Measurements from ENCODE around the gene ADAMTS1. TPM values are rescaled to one million over a fixed set of nuclear protein-coding genes. Genes with fewer than 3 reads are reported as not detected.

The ADAMTS1 gene
- total RNA-seq, 1 donor from 2014 or later = 59.3 TPM

GRCh38 chr21:26795412-26795805 lies 49.8 kb downstream of the ADAMTS1 start:
- intact Hi-C loops (cut with DNase I) = no loop called here
- no peak for TF ChIP-seq CTCF (IDR thresholded peaks at IDR 0.05)
- Histone ChIP-seq H3K4me1 (peaks cover 6% of the 10 kb centered on the region), H3K4me3 (no peak overlapping the region), H3K9me3 (no peaks in the 10 kb centered on the region), H3K27ac (no peak overlapping the region), H3K27me3 (ENCODE audit: low read depth) (no peaks in the 10 kb centered on the region), H3K36me3 (no peaks in the 10 kb centered on the region)
- ATAC-seq = no peak
- DNase-seq = no peak

- H3K4me3 ChIP-seq = no peak overlapping the region
- TF ChIP-seq CTCF (IDR thresholded peaks at IDR 0.05) = no peak
- ATAC-seq (no peak), DNase-seq (no peak)
- H3K27ac ChIP-seq = no peak overlapping the region
- no peaks in the 10 kb centered on the region for H3K4me1 ChIP-seq
- H3K9me3 ChIP-seq = no peaks in the 10 kb centered on the region
- no peaks in the 10 kb centered on the region for H3K36me3 ChIP-seq
- intact Hi-C loops (cut with DNase I) = no loop called here
- H3K27me3 ChIP-seq (ENCODE audit: low read depth) = no peaks in the 10 kb centered on the region
Observed at GRCh38 chr21:26794597-26795411, 50.4 kb downstream of the ADAMTS1 start.

GRCh38 chr21:26790296-26790695 lies 54.9 kb downstream of the ADAMTS1 start:
- peaks cover 7% of the 10 kb centered on the region for H3K4me1 ChIP-seq
- TF ChIP-seq CTCF (IDR thresholded peaks at IDR 0.05) = no peak
- ATAC-seq = no peak
- no peaks in the 10 kb centered on the region for H3K27me3 ChIP-seq (ENCODE audit: low read depth)
- intact Hi-C loops (cut with DNase I) = no loop called here
- H3K27ac ChIP-seq = no peak overlapping the region
- H3K36me3 ChIP-seq = no peaks in the 10 kb centered on the region
- no peaks in the 10 kb centered on the region for H3K9me3 ChIP-seq
- no peak for DNase-seq
- H3K4me3 ChIP-seq = no peak overlapping the region

GRCh38 chr21:26788790-26789189 lies 56.4 kb downstream of the ADAMTS1 start:
- ATAC-seq (peak; percentile 52 to 62), DNase-seq (no peak)
- intact Hi-C loops (cut with DNase I) = no loop called here
- Histone ChIP-seq H3K9me3 (no peaks in the 10 kb centered on the region), H3K4me3 (no peak overlapping the region), H3K36me3 (no peaks in the 10 kb centered on the region), H3K27me3 (ENCODE audit: low read depth) (no peaks in the 10 kb centered on the region), H3K27ac (peak overlapping the region; percentile 32), H3K4me1 (peaks cover 7% of the 10 kb centered on the region)
- TF ChIP-seq CTCF (IDR thresholded peaks at IDR 0.05) = no peak

Other genes starting within 250 kb of the ADAMTS1 start
- gene ADAMTS5, start 121.7 kb upstream of the ADAMTS1 start, total RNA-seq = 5.6 TPM